HFFc6 (cell line): Measurements from ENCODE around the gene RIGI. TPM values are rescaled to one million over a fixed set of nuclear protein-coding genes. Genes with fewer than 3 reads are reported as not detected.

ENCODE experiments used
- DNase-seq: peaks from one replicate; pipeline ENCODE4 v3.0.0-alpha.2; 2018
- H3K27ac Mint-ChIP-seq: 2 replicates; pipeline ENCODE4 v1.8.0; 2020; ENCODE audit warnings: mild to moderate bottlenecking, mixed read lengths
- H3K27me3 Mint-ChIP-seq: 2 replicates; pipeline ENCODE4 v1.8.0; 2021; ENCODE audit warnings: mild to moderate bottlenecking, moderate library complexity, mixed read lengths; ENCODE audit not compliant: insufficient read depth
- H3K36me3 Mint-ChIP-seq: 2 replicates; pipeline ENCODE4 v1.8.0; 2021; ENCODE audit warnings: low read depth, mixed read lengths
- H3K4me1 Mint-ChIP-seq: 2 replicates; pipeline ENCODE4 v1.8.0; 2020; ENCODE audit warnings: low read depth, mixed read lengths
- H3K4me3 Mint-ChIP-seq: 2 replicates; pipeline ENCODE4 v1.8.0; 2020; ENCODE audit warnings: mild to moderate bottlenecking, moderate library complexity, mixed read lengths
- H3K9me3 Mint-ChIP-seq: 2 replicates; pipeline ENCODE4 v1.8.0; 2020; ENCODE audit warnings: mild to moderate bottlenecking, mixed read lengths
- CTCF ChIP-seq: fragments of 200-600 bp; sonication (generic); IDR thresholded peaks from 2 replicates; pipeline ENCODE4 v1.5.0; 2021; ENCODE audit warnings: antibody characterized with exemption, mild to moderate bottlenecking
- total RNA-seq, 6 experiments: library from RNA; stranded (reverse); fragmentation: NEBNext Ultra II Directional; extraction: Animal tissue kit (Norgen Biotek cat#: 25700); gene quantifications; 2 replicates in 1 of 6; 3 replicates in 5 of 6; pipeline ENCODE4 v1.2.3, GENCODE V29; 2021

RIGI gene
- total RNA-seq, 6 experiments from 2014 or later = 4.8 to 6.0 (median 5.2) TPM

GRCh38 chr9:32497921-32498320, 28.1 kb downstream of the RIGI start:
- Mint-ChIP-seq H3K36me3 (peaks cover 43% of the 10 kb centered on the region), H3K4me3 (no peak overlapping the region), H3K9me3 (peaks cover 15% of the 10 kb centered on the region), H3K4me1 (peaks cover 27% of the 10 kb centered on the region), H3K27ac (no peak overlapping the region), H3K27me3 (peaks cover 2% of the 10 kb centered on the region; the same call in 1 of the 2 replicates)
- TF ChIP-seq CTCF = no peak
- DNase-seq = no peak

- peaks cover 27% of the 10 kb centered on the region for H3K4me1 Mint-ChIP-seq
- no peak overlapping the region for H3K4me3 Mint-ChIP-seq
- H3K27me3 Mint-ChIP-seq = no peaks in the 10 kb centered on the region
- H3K9me3 Mint-ChIP-seq = no peaks in the 10 kb centered on the region
- no peak for TF ChIP-seq CTCF
- H3K27ac Mint-ChIP-seq = no peak overlapping the region
- DNase-seq = no peak
- peaks cover 34% of the 10 kb centered on the region for H3K36me3 Mint-ChIP-seq
Measured at GRCh38 chr9:32490601-32491000, 35.4 kb downstream of the RIGI start.

GRCh38 chr9:32487981-32488380, 38.0 kb downstream of the RIGI start:
- peak; percentile 3 for DNase-seq
- no peak for TF ChIP-seq CTCF
- Mint-ChIP-seq H3K27ac (peak overlapping the region; percentile 46; the same call in 1 of the 2 replicates), H3K27me3 (no peaks in the 10 kb centered on the region), H3K4me1 (peaks cover 27% of the 10 kb centered on the region), H3K36me3 (peaks cover 45% of the 10 kb centered on the region), H3K9me3 (no peaks in the 10 kb centered on the region), H3K4me3 (no peak overlapping the region; the same call in 1 of the 2 replicates)

- peaks cover 45% of the 10 kb centered on the region for H3K36me3 Mint-ChIP-seq
- TF ChIP-seq CTCF = no peak
- peak; percentile 12 for DNase-seq
Measured at GRCh38 chr9:32486839-32487562, 39.0 kb downstream of the RIGI start.

GRCh38 chr9:32483343-32483742, 42.7 kb downstream of the RIGI start:
- H3K4me1 Mint-ChIP-seq = peaks cover 22% of the 10 kb centered on the region
- H3K36me3 Mint-ChIP-seq = peaks cover 34% of the 10 kb centered on the region
- H3K27me3 Mint-ChIP-seq = 0 out of 2 replicates have a peak, but pooled peaks cover 1% of the 10 kb centered on the region
- no peak for DNase-seq
- H3K4me3 Mint-ChIP-seq = no peak overlapping the region
- no peak for TF ChIP-seq CTCF
- H3K9me3 Mint-ChIP-seq = no peaks in the 10 kb centered on the region
- no peak overlapping the region for H3K27ac Mint-ChIP-seq

More at GRCh38 chr9:32486839-32487562, 39.0 kb downstream of the RIGI start:
- Mint-ChIP-seq H3K9me3 (no peaks in the 10 kb centered on the region), H3K27ac (peak overlapping the region; percentile 53), H3K4me1 (peaks cover 27% of the 10 kb centered on the region), H3K27me3 (no peaks in the 10 kb centered on the region), H3K4me3 (no peak overlapping the region)

Other genes starting within 250 kb of the RIGI start
- gene ACO1, start 141.6 kb downstream of the RIGI start, total RNA-seq = 10 to 100 TPM; 79.8 to 94.4 (median 84.0) TPM
- 10 to 100 TPM; 11.4 to 16.8 (median 14.0) TPM for gene SMIM27, start 26.1 kb upstream of the RIGI start, total RNA-seq
- gene TOPORS, start 26.4 kb upstream of the RIGI start, total RNA-seq = 10 to 100 TPM; 14.8 to 17.4 (median 17.1) TPM
- 10 to 100 TPM; 62.5 to 78.6 (median 70.7) TPM for gene NDUFB6, start 47.0 kb upstream of the RIGI start, total RNA-seq
- gene TAF1L, start 109.5 kb upstream of the RIGI start, total RNA-seq = not detected